Activated CD4-positive, alpha-beta memory T cell treated with anti-CD3 and anti-CD28 coated beads, Interleukin-2, amount 10 ng/mL, durations not matched to agents 7 days and 5 days (primary cell): ENCODE measurements around the gene CNOT6L. TPM values are rescaled to one million over a fixed set of nuclear protein-coding genes. Genes with fewer than 3 reads are reported as not detected.

Experiments used
- CTCF ChIA-PET: fragments of 350-600 bp; sonication (Branson Sonifier 250); formaldehyde crosslinking; loops from one replicate; lab custom pipeline; 2021; ENCODE audit warnings: antibody characterized with exemption, inconsistent platforms; lab: Charles Lee
- POLR2A ChIA-PET: fragments of 350-600 bp; sonication (Branson Sonifier 250); formaldehyde crosslinking; loops from one replicate; lab custom pipeline; 2021; ENCODE audit warnings: antibody characterized with exemption; lab: Charles Lee
- DNase-seq: peaks from one replicate; pipeline ENCODE4 v3.0.0-alpha.2; 2020
- H3K27ac Mint-ChIP-seq: one replicate; pipeline ENCODE4 v1.8.0; 2021; ENCODE audit warnings: mild to moderate bottlenecking, mixed read lengths
- H3K27me3 Mint-ChIP-seq: one replicate; pipeline ENCODE4 v1.8.0; 2021; ENCODE audit warnings: mixed read lengths
- H3K36me3 Mint-ChIP-seq: one replicate; pipeline ENCODE4 v1.8.0; 2021; ENCODE audit warnings: low read depth, mixed read lengths
- H3K4me1 Mint-ChIP-seq: one replicate; pipeline ENCODE4 v1.8.0; 2021; ENCODE audit warnings: mixed read lengths
- H3K4me3 Mint-ChIP-seq: one replicate; pipeline ENCODE4 v1.8.0; 2021; ENCODE audit warnings: mild to moderate bottlenecking, mixed read lengths
- H3K9me3 Mint-ChIP-seq: one replicate; pipeline ENCODE4 v1.8.0; 2021; ENCODE audit warnings: mixed read lengths
- total RNA-seq, 2 experiments: library from RNA; stranded (reverse); gene quantifications; one replicate each; pipeline ENCODE4 v1.2.3, GENCODE V29; 2021

The CNOT6L gene
- total RNA-seq, 2 experiments from 2014 or later = 119 to 122 TPM

- ChIA-PET CTCF (no interaction called here), POLR2A (no interaction called here)
- no peaks in the 10 kb centered on the region for H3K27me3 Mint-ChIP-seq
- no peak overlapping the region for H3K4me3 Mint-ChIP-seq
- no peak for DNase-seq
- peaks cover 51% of the 10 kb centered on the region for H3K36me3 Mint-ChIP-seq
- no peaks in the 10 kb centered on the region for H3K9me3 Mint-ChIP-seq
- no peak overlapping the region for H3K27ac Mint-ChIP-seq
- H3K4me1 Mint-ChIP-seq = peaks cover 15% of the 10 kb centered on the region
Observed at GRCh38 chr4:77776182-77777134, 42.7 kb downstream of the CNOT6L start.

GRCh38 chr4:77773101-77773500, 46.1 kb downstream of the CNOT6L start:
- ChIA-PET POLR2A (no interaction called here), CTCF (interaction anchor here (0.7 kb wide), 1 partner anchor 184 kb away, joined by 3 read pairs; no protein-coding TSS in a partner anchor)
- no peak overlapping the region for H3K4me3 Mint-ChIP-seq
- no peaks in the 10 kb centered on the region for H3K27me3 Mint-ChIP-seq
- H3K9me3 Mint-ChIP-seq = no peaks in the 10 kb centered on the region
- no peak for DNase-seq
- H3K27ac Mint-ChIP-seq = no peak overlapping the region
- peaks cover 15% of the 10 kb centered on the region for H3K4me1 Mint-ChIP-seq
- H3K36me3 Mint-ChIP-seq = peaks cover 67% of the 10 kb centered on the region

- H3K4me3 Mint-ChIP-seq = no peak overlapping the region
- H3K27ac Mint-ChIP-seq = no peak overlapping the region
- CTCF ChIA-PET = no interaction called here
- DNase-seq = no peak
- H3K9me3 Mint-ChIP-seq = no peaks in the 10 kb centered on the region
- POLR2A ChIA-PET = no interaction called here
- peaks cover 69% of the 10 kb centered on the region for H3K36me3 Mint-ChIP-seq
- peaks cover 2% of the 10 kb centered on the region for H3K4me1 Mint-ChIP-seq
- H3K27me3 Mint-ChIP-seq = no peaks in the 10 kb centered on the region
Observed at GRCh38 chr4:77771566-77771965, 47.6 kb downstream of the CNOT6L start.

GRCh38 chr4:77765720-77766119, 53.4 kb downstream of the CNOT6L start:
- Mint-ChIP-seq H3K4me1 (no peaks in the 10 kb centered on the region), H3K36me3 (peaks cover 66% of the 10 kb centered on the region), H3K4me3 (no peak overlapping the region), H3K9me3 (peaks cover 19% of the 10 kb centered on the region), H3K27ac (no peak overlapping the region), H3K27me3 (no peaks in the 10 kb centered on the region)
- ChIA-PET CTCF (no interaction called here), POLR2A (interaction anchor here (1.3 kb wide), 1 partner anchor 54 kb away, joined by 3 read pairs; no protein-coding TSS in a partner anchor)
- no peak for DNase-seq

GRCh38 chr4:77762531-77762930, 56.6 kb downstream of the CNOT6L start:
- H3K27me3 Mint-ChIP-seq = no peaks in the 10 kb centered on the region
- no peak overlapping the region for H3K27ac Mint-ChIP-seq
- DNase-seq = no peak
- CTCF ChIA-PET = no interaction called here
- H3K4me3 Mint-ChIP-seq = no peak overlapping the region
- POLR2A ChIA-PET = no interaction called here
- peaks cover 76% of the 10 kb centered on the region for H3K36me3 Mint-ChIP-seq
- H3K4me1 Mint-ChIP-seq = peaks cover 6% of the 10 kb centered on the region
- H3K9me3 Mint-ChIP-seq = peaks cover 31% of the 10 kb centered on the region

GRCh38 chr4:77761595-77761994, 57.6 kb downstream of the CNOT6L start:
- Mint-ChIP-seq H3K27ac (no peak overlapping the region), H3K36me3 (peaks cover 78% of the 10 kb centered on the region), H3K9me3 (peaks cover 31% of the 10 kb centered on the region), H3K4me3 (no peak overlapping the region), H3K4me1 (peaks cover 6% of the 10 kb centered on the region), H3K27me3 (no peaks in the 10 kb centered on the region)
- ChIA-PET CTCF (no interaction called here), POLR2A (interaction anchor here (2.0 kb wide), 1 partner anchor 101 kb away, joined by 5 read pairs; the partner anchor contains the start of gene MRPL1)
- DNase-seq = no peak

GRCh38 chr4:77758804-77759203, 60.4 kb downstream of the CNOT6L start:
- peaks cover 31% of the 10 kb centered on the region for H3K9me3 Mint-ChIP-seq
- DNase-seq = no peak
- H3K36me3 Mint-ChIP-seq = peaks cover 80% of the 10 kb centered on the region
- H3K27me3 Mint-ChIP-seq = no peaks in the 10 kb centered on the region
- peaks cover 6% of the 10 kb centered on the region for H3K4me1 Mint-ChIP-seq
- ChIA-PET POLR2A (no interaction called here), CTCF (no interaction called here)
- H3K4me3 Mint-ChIP-seq = no peak overlapping the region
- no peak overlapping the region for H3K27ac Mint-ChIP-seq

- CTCF ChIA-PET = no interaction called here
- POLR2A ChIA-PET = no interaction called here
- Mint-ChIP-seq H3K27me3 (no peaks in the 10 kb centered on the region), H3K9me3 (no peaks in the 10 kb centered on the region), H3K36me3 (peaks cover 57% of the 10 kb centered on the region), H3K4me3 (no peak overlapping the region), H3K27ac (no peak overlapping the region), H3K4me1 (no peaks in the 10 kb centered on the region)
- DNase-seq = no peak
Observed at GRCh38 chr4:77751764-77752163, 67.4 kb downstream of the CNOT6L start.

- Mint-ChIP-seq H3K9me3 (no peaks in the 10 kb centered on the region), H3K36me3 (peaks cover 40% of the 10 kb centered on the region), H3K27me3 (no peaks in the 10 kb centered on the region), H3K4me3 (no peak overlapping the region), H3K27ac (no peak overlapping the region), H3K4me1 (peaks cover 2% of the 10 kb centered on the region)
- ChIA-PET CTCF (no interaction called here), POLR2A (interaction anchor here (1.3 to 1.7 kb wide), 2 partner anchors 10 to 72 kb away, joined by 4 read pairs; no protein-coding TSS in a partner anchor)
- no peak for DNase-seq
Observed at GRCh38 chr4:77745792-77746191, 73.4 kb downstream of the CNOT6L start.

- DNase-seq = no peak
- Mint-ChIP-seq H3K27ac (no peak overlapping the region), H3K4me3 (no peak overlapping the region), H3K36me3 (peaks cover 50% of the 10 kb centered on the region), H3K9me3 (no peaks in the 10 kb centered on the region), H3K4me1 (peaks cover 9% of the 10 kb centered on the region), H3K27me3 (no peaks in the 10 kb centered on the region)
- POLR2A ChIA-PET = interaction anchor here (1.0 kb wide), 1 partner anchor 71 kb away, joined by 3 read pairs; no protein-coding TSS in a partner anchor
- CTCF ChIA-PET = no interaction called here
Observed at GRCh38 chr4:77742054-77742453, 77.1 kb downstream of the CNOT6L start.

GRCh38 chr4:77740480-77740879, 78.7 kb downstream of the CNOT6L start:
- Mint-ChIP-seq H3K27me3 (no peaks in the 10 kb centered on the region), H3K36me3 (peaks cover 55% of the 10 kb centered on the region), H3K4me3 (no peak overlapping the region), H3K9me3 (no peaks in the 10 kb centered on the region), H3K27ac (no peak overlapping the region), H3K4me1 (peaks cover 21% of the 10 kb centered on the region)
- ChIA-PET CTCF (no interaction called here), POLR2A (no interaction called here)
- no peak for DNase-seq

GRCh38 chr4:77734928-77735327, 84.2 kb downstream of the CNOT6L start:
- CTCF ChIA-PET = interaction anchor here (1.4 kb wide), 1 partner anchor 127 kb away, joined by 4 read pairs; the partner anchor contains the start of gene MRPL1
- H3K36me3 Mint-ChIP-seq = peaks cover 67% of the 10 kb centered on the region
- POLR2A ChIA-PET = interaction anchor here (0.9 to 1.6 kb wide), 6 partner anchors 9 to 127 kb away, joined by 3 to 11 read pairs (median 4); partner anchors contain the start of gene MRPL1

GRCh38 chr4:77731656-77732055, 87.5 kb downstream of the CNOT6L start:
- CTCF ChIA-PET = interaction anchor here (1.5 kb wide), 1 partner anchor 131 kb away, joined by 3 read pairs; the partner anchor contains the start of gene MRPL1
- POLR2A ChIA-PET = interaction anchor here (0.5 to 1.7 kb wide), 4 partner anchors 8 to 136 kb away, joined by 3 to 6 read pairs (median 5); no protein-coding TSS in a partner anchor
- H3K4me1 Mint-ChIP-seq = peaks cover 45% of the 10 kb centered on the region
- DNase-seq = no peak
- no peaks in the 10 kb centered on the region for H3K27me3 Mint-ChIP-seq
- H3K4me3 Mint-ChIP-seq = no peak overlapping the region
- no peak overlapping the region for H3K27ac Mint-ChIP-seq
- H3K36me3 Mint-ChIP-seq = peaks cover 63% of the 10 kb centered on the region
- H3K9me3 Mint-ChIP-seq = no peaks in the 10 kb centered on the region

More at GRCh38 chr4:77734928-77735327, 84.2 kb downstream of the CNOT6L start:
- Mint-ChIP-seq H3K27me3 (no peaks in the 10 kb centered on the region), H3K9me3 (no peaks in the 10 kb centered on the region), H3K27ac (peak overlapping the region; percentile 59), H3K4me3 (peak overlapping the region; percentile 49), H3K4me1 (peaks cover 49% of the 10 kb centered on the region)
- DNase-seq = peak; percentile 42
